ENCODE results near the gene SPDYE5.
"Not testable (repeated sequence)": the region's sequence is repeated elsewhere in the genome, so short reads cannot be mapped to it uniquely, and the experiment has no call there.

The SPDYE5 gene
- total RNA-seq: 0 reads per million in 2 donors

- not testable (repeated sequence) for DNase-seq
Observed at GRCh38 chr7:75492020-75492419, at the start of gene SPDYE5. Gene SPDYE5 (plus strand): TSS chr7:75492320. CDS start chr7:75494048, 1,728 bp downstream.

- DNase-seq: peak in 2 of 5 experiments; percentile 5 to 53
Observed at GRCh38 chr7:75442465-75443111, 49.5 kb upstream of the SPDYE5 start.

DNA sequence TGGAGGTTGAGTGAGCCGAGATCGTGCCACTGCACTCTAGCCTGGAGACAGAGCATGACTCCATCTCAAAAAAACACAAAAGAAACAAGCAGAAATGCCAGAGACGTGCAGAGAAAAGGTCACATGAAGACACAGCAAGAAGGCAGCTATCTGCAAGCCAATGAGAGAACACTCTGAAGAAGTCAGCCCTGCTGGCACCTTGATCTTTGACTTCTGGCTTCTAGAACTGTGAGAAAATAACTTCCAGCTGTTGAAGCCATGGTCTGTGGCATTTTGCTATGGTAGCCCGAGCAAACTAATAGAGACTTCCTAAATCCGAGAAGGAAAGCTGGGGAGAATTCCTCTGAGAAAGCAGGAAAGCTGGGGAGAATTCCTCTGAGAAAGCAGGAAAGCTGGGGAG, 42.2 kb upstream of the SPDYE5 start:
- not testable (repeated sequence) for DNase-seq

DNA sequence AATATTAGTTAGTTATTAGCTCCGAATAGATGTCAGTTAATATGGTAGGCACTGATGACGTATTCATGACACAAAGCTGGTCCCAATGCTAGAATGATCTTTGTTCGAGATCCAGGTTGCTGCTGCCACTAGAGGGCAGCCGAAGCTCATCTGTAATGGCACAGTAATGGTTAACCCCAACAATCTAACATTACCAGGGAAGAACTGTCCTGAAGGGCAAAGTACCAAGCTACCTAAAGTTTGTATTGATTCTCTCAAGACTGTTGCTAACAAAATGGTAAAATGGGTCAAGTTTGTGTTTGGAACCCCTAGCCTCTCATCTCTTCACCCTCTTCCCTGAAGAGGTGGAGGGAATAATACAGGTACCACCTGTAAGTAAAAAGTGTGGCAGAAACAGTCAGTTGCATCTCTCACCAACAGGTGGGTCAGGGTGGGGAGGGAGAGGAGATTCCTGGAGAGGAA, 39.6 kb upstream of the SPDYE5 start:
- DNase-seq: not testable (repeated sequence)

GRCh38 chr7:75456403-75456802, 35.7 kb upstream of the SPDYE5 start:
- not testable (repeated sequence) for DNase-seq

GRCh38 chr7:75458034-75458433, 34.1 kb upstream of the SPDYE5 start:
- DNase-seq: not testable (repeated sequence)

DNA sequence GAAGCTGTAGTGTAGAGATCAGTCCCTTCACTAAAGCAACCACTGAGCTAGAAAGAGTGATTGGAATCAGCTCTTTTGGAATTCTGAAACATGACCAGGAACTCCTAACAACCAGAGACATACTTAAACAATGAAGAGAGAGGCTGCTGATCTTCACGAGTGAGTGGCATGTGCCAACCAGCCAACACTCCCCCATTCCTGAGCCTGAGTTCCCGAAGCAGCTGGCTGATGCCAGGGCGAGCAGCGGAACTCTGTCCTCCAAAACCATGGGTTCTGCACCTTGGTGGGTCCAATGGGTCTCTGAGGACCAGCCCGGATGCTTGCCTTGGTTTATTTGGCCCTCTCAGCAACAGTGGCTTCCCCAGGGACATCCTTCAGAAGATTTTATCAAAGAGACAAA, 31.6 kb upstream of the SPDYE5 start:
- not testable (repeated sequence) for DNase-seq

DNA sequence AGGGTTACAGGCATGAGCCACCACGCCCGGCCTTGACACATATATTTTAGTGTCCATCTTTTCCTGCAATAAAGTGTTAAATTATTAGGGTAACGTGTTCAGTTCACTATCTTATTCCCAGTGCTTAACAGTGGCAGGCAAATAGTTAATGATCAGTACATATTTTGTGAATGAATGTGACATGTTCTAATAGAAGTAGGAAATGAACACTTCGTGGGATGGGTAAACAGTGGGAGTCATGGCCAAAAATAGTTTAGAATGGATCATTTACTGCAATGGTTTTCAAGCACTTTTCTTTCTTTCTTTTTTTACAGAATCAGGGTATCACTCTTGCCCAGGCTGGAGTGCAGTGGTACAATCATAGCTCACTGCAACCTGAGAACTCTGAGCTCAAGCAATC, 22.0 kb upstream of the SPDYE5 start:
- not testable (repeated sequence) for DNase-seq

DNA sequence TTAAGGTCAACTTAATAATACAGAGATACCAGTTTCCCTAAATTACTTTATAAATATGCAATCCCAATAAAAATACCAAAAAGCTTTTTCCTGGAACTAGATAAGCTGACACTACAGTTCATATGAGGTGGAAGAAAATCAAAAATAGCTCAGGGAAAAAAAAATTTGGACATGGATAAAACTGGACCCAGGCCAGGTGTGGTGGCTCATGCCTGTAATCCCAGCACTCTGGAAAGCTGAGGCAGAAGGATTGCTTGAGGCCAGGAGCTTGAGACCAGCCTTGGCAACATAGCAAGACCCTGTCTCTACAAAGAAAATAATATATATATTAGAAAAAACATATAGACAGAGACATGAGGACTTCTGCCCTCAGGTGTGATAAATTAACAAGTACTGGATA, 14.7 kb upstream of the SPDYE5 start:
- not testable (repeated sequence) for DNase-seq

- DNase-seq: not testable (repeated sequence)
Observed at GRCh38 chr7:75480313-75480712, 11.8 kb upstream of the SPDYE5 start.

DNA sequence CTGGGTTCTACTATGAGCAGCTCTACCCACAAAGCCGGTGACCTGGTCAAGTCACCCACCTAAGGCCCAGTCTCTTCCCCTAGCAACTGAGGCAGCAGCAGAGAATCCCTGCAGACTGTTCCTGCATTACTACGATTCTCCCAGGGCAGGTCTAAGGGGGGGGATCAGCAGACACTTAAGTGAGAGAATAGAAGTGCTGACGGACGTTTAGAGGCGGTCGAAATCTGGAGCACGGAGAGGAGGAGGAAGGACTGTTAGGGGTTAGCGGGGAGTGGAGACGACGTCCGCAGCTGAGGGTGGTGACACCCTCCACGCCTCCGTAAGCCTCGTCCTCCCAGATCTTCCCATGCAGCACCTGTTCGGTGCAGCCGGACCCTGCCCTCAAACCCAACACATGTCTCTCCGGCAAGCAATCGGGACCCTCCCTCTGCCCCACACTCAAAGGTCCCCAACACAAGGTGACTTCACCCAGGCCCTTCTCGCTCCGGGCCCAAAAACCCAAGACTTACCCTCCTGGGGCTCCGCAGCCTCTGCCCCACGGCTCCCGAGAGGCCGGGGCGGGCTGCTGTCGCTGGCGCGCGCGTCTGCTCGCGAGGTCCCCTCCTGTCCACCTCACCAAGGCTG, 6.7 kb upstream of the SPDYE5 start:
- DNase-seq: not testable (repeated sequence)

- peak; percentile 54 to 94 (median 79) for DNase-seq
Observed at GRCh38 chr7:75485979-75486643, 6.0 kb upstream of the SPDYE5 start, which contains the start of gene POM121C. Gene POM121C (minus strand): TSS chr7:75486299. CDS start chr7:75441496, 44,803 bp downstream.

DNA sequence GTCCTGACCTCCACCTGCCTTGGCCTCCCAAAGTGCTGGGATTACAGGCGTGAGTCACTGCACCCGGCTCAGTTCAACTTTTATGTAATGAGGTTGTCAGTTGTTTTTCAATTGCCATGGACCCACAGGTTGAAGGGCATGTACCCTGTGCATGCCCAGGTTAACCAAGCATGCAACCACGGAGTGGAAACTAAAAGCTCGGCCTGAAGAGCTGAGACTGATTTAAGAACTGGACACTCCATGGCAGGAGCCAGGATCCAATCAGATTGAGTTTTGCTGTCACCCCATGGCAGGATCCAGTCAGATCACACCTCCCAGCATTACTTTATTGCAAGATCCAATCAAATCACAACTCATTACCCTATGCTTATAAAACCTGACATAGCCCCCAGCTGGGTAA, 16.9 kb downstream of the SPDYE5 start:
- DNase-seq: not testable (repeated sequence)

DNA sequence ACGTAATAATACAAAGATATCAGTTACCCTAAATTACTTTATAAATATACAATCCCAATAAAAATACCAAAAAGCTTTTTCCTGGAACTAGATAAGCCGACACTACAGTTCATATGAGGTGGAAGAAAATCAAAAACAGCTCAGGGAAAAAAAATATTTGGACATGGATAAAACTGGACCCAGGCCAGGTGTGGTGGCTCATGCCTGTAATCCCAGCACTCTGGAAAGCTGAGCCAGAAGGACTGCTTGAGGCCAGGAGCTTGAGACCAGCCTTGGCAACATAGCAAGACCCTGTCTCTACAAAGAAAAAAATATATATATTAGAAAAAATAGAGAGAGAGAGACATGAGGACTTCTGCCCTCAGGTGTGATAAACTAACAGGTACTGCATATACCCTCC, 26.7 kb downstream of the SPDYE5 start:
- DNase-seq: not testable (repeated sequence)

DNA sequence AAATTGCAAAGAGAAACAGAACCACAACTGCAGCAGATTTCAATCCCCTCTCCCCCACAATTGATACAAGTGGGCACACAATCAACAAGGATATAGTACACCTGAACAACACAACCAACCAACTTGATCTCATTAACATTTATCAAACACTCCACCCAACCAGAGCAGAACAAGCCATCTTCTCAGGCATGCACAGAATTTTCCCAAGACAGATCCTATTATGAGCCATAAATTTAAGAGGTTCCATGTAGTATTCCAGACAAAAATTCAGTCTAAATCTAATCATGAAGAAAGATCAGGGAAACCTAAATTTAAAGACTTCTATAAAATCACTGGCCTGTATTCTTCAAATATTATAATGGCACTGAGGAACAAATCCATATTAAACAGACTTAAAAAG, 29.6 kb downstream of the SPDYE5 start:
- DNase-seq: not testable (repeated sequence)

GRCh38 chr7:75527224-75527722, 35.2 kb downstream of the SPDYE5 start:
- DNase-seq: peak in 1 of 5 experiments; percentile 19

- DNase-seq: no peak
Observed at GRCh38 chr7:75531359-75531821, 39.3 kb downstream of the SPDYE5 start.

- DNase-seq: no peak
Observed at GRCh38 chr7:75532639-75533038, 40.5 kb downstream of the SPDYE5 start.

- DNase-seq: no peak
Observed at GRCh38 chr7:75533926-75534325, 41.8 kb downstream of the SPDYE5 start.

GRCh38 chr7:75534727-75535307, 42.7 kb downstream of the SPDYE5 start:
- peak in 1 of 5 experiments; percentile 82 for DNase-seq

DNA sequence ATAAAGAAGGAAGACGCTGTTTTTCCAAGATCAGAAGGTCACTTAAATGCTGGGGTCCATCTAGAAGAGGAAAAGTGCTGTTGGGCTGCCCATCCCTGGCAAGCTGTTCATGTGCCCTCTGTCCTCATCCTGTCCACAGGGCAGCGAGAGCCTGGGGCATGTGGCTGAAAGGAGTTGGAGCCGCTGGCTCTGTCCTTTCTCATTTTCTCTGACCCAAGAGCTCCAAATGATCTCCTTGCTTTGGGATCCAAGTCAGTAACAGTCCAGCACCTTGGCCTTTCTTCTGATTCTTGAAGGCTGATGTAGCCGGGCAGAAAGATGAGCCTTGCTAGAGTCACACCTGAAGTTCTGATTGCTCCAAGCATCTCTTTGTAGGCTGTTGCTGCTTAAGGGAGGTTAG, 44.4 kb downstream of the SPDYE5 start:
- DNase-seq: no peak

- DNase-seq: no peak
Observed at GRCh38 chr7:75536940-75537538, 44.9 kb downstream of the SPDYE5 start.
